Trophoblast cell (in vitro differentiated cells and primary cell): ENCODE measurements around the gene UBR3.
"Not testable (repeated sequence)": the region's sequence is repeated elsewhere in the genome, so short reads cannot be mapped to it uniquely, and the experiment has no call there.

ENCODE experiments used
- DNase-seq, 2 donors: peaks; one replicate each; pipeline ENCODE4 v3.0.0-alpha.2; 2016
- H2AFZ ChIP-seq: 2 replicates; pipeline ENCODE4 v1.6.1; 2013; ENCODE audit warnings: low read length, moderate library complexity, mild to moderate bottlenecking; ENCODE audit not compliant: insufficient read depth, poor library complexity
- H2AK5ac ChIP-seq: 2 replicates; pipeline ENCODE4 v1.6.1; 2013; ENCODE audit warnings: mild to moderate bottlenecking, low read length
- H2BK120ac ChIP-seq: 2 replicates; pipeline ENCODE4 v1.6.1; 2013; ENCODE audit warnings: low read length, mild to moderate bottlenecking, moderate library complexity; ENCODE audit not compliant: insufficient read depth, poor library complexity
- H2BK12ac ChIP-seq: 2 replicates; pipeline ENCODE4 v1.6.1; 2013; ENCODE audit warnings: mild to moderate bottlenecking, low read length, moderate library complexity
- H2BK5ac ChIP-seq: 2 replicates; pipeline ENCODE4 v1.6.1; 2013; ENCODE audit warnings: low read length, low read depth, moderate library complexity, mild to moderate bottlenecking; ENCODE audit not compliant: poor library complexity
- H3K14ac ChIP-seq: 2 replicates; pipeline ENCODE4 v1.6.1; 2013; ENCODE audit warnings: mild to moderate bottlenecking, low read length
- H3K18ac ChIP-seq: 2 replicates; pipeline ENCODE4 v1.6.1; 2013; ENCODE audit warnings: mild to moderate bottlenecking, low read length
- H3K23ac ChIP-seq: 2 replicates; pipeline ENCODE4 v1.6.1; 2013; ENCODE audit warnings: low read length
- H3K27ac ChIP-seq: 2 replicates; pipeline ENCODE4 v1.5.1; 2013; ENCODE audit warnings: low read depth, mild to moderate bottlenecking, inconsistent platforms, low read length, moderate library complexity
- H3K27me3 ChIP-seq: 2 replicates; pipeline ENCODE4 v1.6.1; 2013; ENCODE audit warnings: inconsistent platforms, mild to moderate bottlenecking, low read length, moderate library complexity; ENCODE audit not compliant: insufficient read depth
- H3K36me3 ChIP-seq, 2 experiments: 1 replicate in 1 of 2; 2 replicates in 1 of 2; pipeline ENCODE4 v1.6.1; 2013; ENCODE audit warnings: low read length in 2 of 2, mild to moderate bottlenecking in 2 of 2, moderate library complexity in 1 of 2; ENCODE audit not compliant: insufficient read depth in 2 of 2, control insufficient read depth in 1 of 2
- H3K4ac ChIP-seq: 2 replicates; pipeline ENCODE4 v1.6.1; 2013; ENCODE audit warnings: low read depth, mild to moderate bottlenecking, low read length, moderate library complexity
- H3K4me1 ChIP-seq, 2 experiments: 1 replicate in 1 of 2; 2 replicates in 1 of 2; pipeline ENCODE4 v1.6.1; 2013; ENCODE audit warnings: low read length in 2 of 2, mild to moderate bottlenecking in 2 of 2, moderate library complexity in 1 of 2; ENCODE audit not compliant: insufficient read depth in 2 of 2, control insufficient read depth in 1 of 2
- H3K4me2 ChIP-seq: 2 replicates; pipeline ENCODE4 v1.6.1; 2013; ENCODE audit warnings: inconsistent platforms, mild to moderate bottlenecking, low read length, moderate library complexity
- H3K4me3 ChIP-seq: 2 replicates; pipeline ENCODE4 v1.5.1; 2013; ENCODE audit warnings: mild to moderate bottlenecking, low read depth, low read length, inconsistent platforms
- H3K79me1 ChIP-seq: one replicate; pipeline ENCODE4 v1.6.1; 2013; ENCODE audit warnings: low read length
- H3K79me2 ChIP-seq: 2 replicates; pipeline ENCODE4 v1.6.1; 2013; ENCODE audit warnings: low read length, mild to moderate bottlenecking; ENCODE audit not compliant: control insufficient read depth, insufficient read depth, poor library complexity
- H3K9ac ChIP-seq: 2 replicates; pipeline ENCODE4 v1.6.1; 2013; ENCODE audit warnings: mild to moderate bottlenecking, low read length
- H3K9me3 ChIP-seq: 2 replicates; pipeline ENCODE4 v1.6.1; 2013; ENCODE audit warnings: low read depth, mild to moderate bottlenecking, control low read depth, inconsistent platforms, low read length; ENCODE audit not compliant: insufficient read depth
- H4K12ac ChIP-seq: 2 replicates; pipeline ENCODE4 v1.6.1; 2013; ENCODE audit warnings: low read depth, mild to moderate bottlenecking, low read length, moderate library complexity
- H4K8ac ChIP-seq: 2 replicates; pipeline ENCODE4 v1.6.1; 2013; ENCODE audit warnings: low read depth, mild to moderate bottlenecking, low read length, moderate library complexity
- H4K91ac ChIP-seq: one replicate; pipeline ENCODE4 v1.6.1; 2013; ENCODE audit warnings: low read depth, mild to moderate bottlenecking, low read length, moderate library complexity
- WGBS: extraction: QIAGEN DNeasy Blood & Tissue Kit; methylation state at CpG from one replicate; pipeline ENCODE4 v1.1.7; 2013; ENCODE audit warnings: missing lambda C conversion rate; ENCODE audit not compliant: insufficient read length, insufficient coverage; ENCODE audit errors: extremely low coverage; 5-methylcytosine and 5-hydroxymethylcytosine counted together

UBR3 gene

GRCh38 chr2:169867579-169867978, 40.3 kb downstream of the UBR3 start:
- Histone ChIP-seq H2AFZ (no peak overlapping the region), H3K27ac (no peak overlapping the region), H4K91ac (no peak overlapping the region), H3K79me1 (no peaks in the 10 kb centered on the region), H2BK5ac (no peak overlapping the region), H3K9me3 (no peaks in the 10 kb centered on the region), H2BK12ac (no peak overlapping the region), H4K12ac (no peak overlapping the region), H3K18ac (no peak overlapping the region), H3K4me1 (no peaks in the 10 kb centered on the region), H3K4me3 (no peak overlapping the region), H3K23ac (no peak overlapping the region), H3K79me2 (no peaks in the 10 kb centered on the region), H4K8ac (no peak overlapping the region), H2AK5ac (no peak overlapping the region), H2BK120ac (no peak overlapping the region), H3K9ac (no peak overlapping the region), H3K27me3 (no peaks in the 10 kb centered on the region), H3K4ac (no peak overlapping the region), H3K36me3 (no peaks in the 10 kb centered on the region), H3K14ac (no peak overlapping the region), H3K4me2 (no peak overlapping the region)
- no peak for DNase-seq
- WGBS, result no CpG with 5 or more reads among the region's 3 CpGs

- no peaks in the 10 kb centered on the region for H3K36me3 ChIP-seq
- DNase-seq, result no peak
- H3K4ac ChIP-seq, result no peak overlapping the region
- H3K79me2 ChIP-seq, result no peaks in the 10 kb centered on the region
- no peaks in the 10 kb centered on the region for H3K27me3 ChIP-seq
- H3K9me3 ChIP-seq, result no peaks in the 10 kb centered on the region
- H3K4me1 ChIP-seq, result no peaks in the 10 kb centered on the region
- H3K23ac ChIP-seq, result no peak overlapping the region
- H3K18ac ChIP-seq, result no peak overlapping the region
- H2AK5ac ChIP-seq, result no peak overlapping the region
- no peak overlapping the region for H2BK5ac ChIP-seq
- H4K12ac ChIP-seq, result no peak overlapping the region
- H4K91ac ChIP-seq, result no peak overlapping the region
- H3K27ac ChIP-seq, result no peak overlapping the region
- H2AFZ ChIP-seq, result no peak overlapping the region
- H3K79me1 ChIP-seq, result no peaks in the 10 kb centered on the region
- H2BK120ac ChIP-seq, result no peak overlapping the region
- no peak overlapping the region for H3K9ac ChIP-seq
- no peak overlapping the region for H3K4me2 ChIP-seq
- H4K8ac ChIP-seq, result no peak overlapping the region
- no CpG with 5 or more reads among the region's 7 CpGs for WGBS
- no peak overlapping the region for H3K4me3 ChIP-seq
- no peak overlapping the region for H2BK12ac ChIP-seq
- no peak overlapping the region for H3K14ac ChIP-seq
Measured at GRCh38 chr2:169868951-169869350, 41.7 kb downstream of the UBR3 start.

GRCh38 chr2:169871369-169871768, 44.1 kb downstream of the UBR3 start:
- H2BK12ac ChIP-seq, H2AK5ac ChIP-seq: not testable (repeated sequence)
- WGBS, result no CpG with 5 or more reads among the region's 9 CpGs

GRCh38 chr2:169871994-169872393, 44.7 kb downstream of the UBR3 start:
- no peak overlapping the region for H3K14ac ChIP-seq
- no peaks in the 10 kb centered on the region for H3K9me3 ChIP-seq
- no peak overlapping the region for H3K27ac ChIP-seq
- H3K18ac ChIP-seq, result no peak overlapping the region
- no peak overlapping the region for H4K91ac ChIP-seq
- no peak overlapping the region for H2BK5ac ChIP-seq
- H3K36me3 ChIP-seq, result no peaks in the 10 kb centered on the region
- H2BK120ac ChIP-seq, result no peak overlapping the region
- no peak overlapping the region for H2BK12ac ChIP-seq
- H2AK5ac ChIP-seq, result no peak overlapping the region
- H2AFZ ChIP-seq, result no peak overlapping the region
- no peak overlapping the region for H3K4me3 ChIP-seq
- H3K23ac ChIP-seq, result no peak overlapping the region
- no peak for DNase-seq
- H3K9ac ChIP-seq, result no peak overlapping the region
- H3K79me1 ChIP-seq, result no peaks in the 10 kb centered on the region
- no peak overlapping the region for H3K4ac ChIP-seq
- no peak overlapping the region for H4K8ac ChIP-seq
- H3K4me2 ChIP-seq, result no peak overlapping the region
- H4K12ac ChIP-seq, result no peak overlapping the region
- peaks cover 0 to 1% of the 10 kb centered on the region in 2 experiments for H3K4me1 ChIP-seq
- no peaks in the 10 kb centered on the region for H3K27me3 ChIP-seq
- WGBS, result no CpG with 5 or more reads among the region's 1 CpG
- no peaks in the 10 kb centered on the region for H3K79me2 ChIP-seq

More at GRCh38 chr2:169871369-169871768, 44.1 kb downstream of the UBR3 start:
- H2BK5ac ChIP-seq, H3K4ac ChIP-seq, H2AFZ ChIP-seq, H3K18ac ChIP-seq, H3K36me3 ChIP-seq, H3K4me3 ChIP-seq, H3K14ac ChIP-seq, H4K91ac ChIP-seq, H3K79me2 ChIP-seq, H3K27ac ChIP-seq, H3K23ac ChIP-seq, H4K12ac ChIP-seq, DNase-seq, H3K9me3 ChIP-seq, H3K9ac ChIP-seq, H3K79me1 ChIP-seq, H2BK120ac ChIP-seq, H4K8ac ChIP-seq, H3K27me3 ChIP-seq, H3K4me1 ChIP-seq, H3K4me2 ChIP-seq: not testable (repeated sequence)
